ENCODE data around the gene TRRAP.
"Not testable (repeated sequence)": the region's sequence is repeated elsewhere in the genome, so short reads cannot be mapped to it uniquely, and the experiment has no call there.

The TRRAP gene

DNA sequence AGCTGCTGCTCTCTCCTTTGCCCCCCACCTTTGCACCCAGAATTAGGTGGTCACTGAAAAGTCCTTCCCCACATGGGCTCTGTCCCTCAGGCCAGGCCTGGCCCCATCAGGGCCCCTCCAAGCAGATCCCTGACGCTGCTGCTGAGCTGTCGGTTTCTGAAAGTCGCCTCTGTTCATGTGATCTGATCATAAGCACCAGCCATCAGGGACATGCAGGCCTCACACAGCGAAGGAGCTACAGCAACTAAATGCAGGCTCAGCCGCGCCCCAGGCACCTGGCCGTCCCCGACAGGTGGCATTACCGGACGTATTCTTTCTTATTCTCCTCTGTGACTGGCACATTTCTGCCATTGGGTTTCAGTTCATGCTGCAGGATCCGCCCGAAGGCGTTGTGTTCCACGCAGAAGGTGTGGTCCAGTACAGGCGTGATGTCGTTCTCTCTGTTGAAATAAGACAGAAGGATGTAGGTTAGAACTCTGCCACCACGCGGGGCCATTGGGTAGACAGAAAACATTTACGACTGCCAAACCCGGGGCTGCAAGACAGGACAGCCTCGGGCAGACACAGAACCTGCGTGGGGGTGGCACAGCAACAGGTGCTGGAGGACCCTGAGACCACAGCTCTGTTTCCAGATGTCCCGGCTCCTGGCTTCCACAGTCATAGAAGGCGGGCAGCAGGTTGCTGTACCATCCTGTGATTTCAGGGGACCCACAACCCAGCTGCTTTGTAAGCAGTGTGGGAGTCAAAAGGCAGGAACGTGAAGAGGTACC is 159.9 kb downstream of the TRRAP start:
- Histone ChIP-seq H3K9ac (ENCODE audit: low read depth, low read length) (no peak overlapping the region), H3K4me1 (ENCODE audit: insufficient read depth, low read length) (no peaks in the 10 kb centered on the region), H3K27ac (ENCODE audit: low read length) (no peak overlapping the region), H3K27me3 (ENCODE audit: insufficient read depth, low read length) (no peaks in the 10 kb centered on the region), H3K9me3 (ENCODE audit: insufficient read depth, low read depth, low read length) (no peaks in the 10 kb centered on the region), H3K36me3 (ENCODE audit: insufficient read depth, low read depth, low read length) (peaks cover 91% of the 10 kb centered on the region), H3K4me3 (ENCODE audit: low read length) (no peak overlapping the region)

GRCh38 chr7:99039384-99039891 is 161.1 kb downstream of the TRRAP start:
- no peaks in the 10 kb centered on the region for H3K4me1 ChIP-seq (ENCODE audit: insufficient read depth, low read length)
- H3K9ac ChIP-seq (ENCODE audit: low read depth, low read length) = no peak overlapping the region
- peaks cover 91% of the 10 kb centered on the region for H3K36me3 ChIP-seq (ENCODE audit: insufficient read depth, low read depth, low read length)
- no peak overlapping the region for H3K4me3 ChIP-seq (ENCODE audit: low read length)
- H3K27me3 ChIP-seq (ENCODE audit: insufficient read depth, low read length) = no peaks in the 10 kb centered on the region
- H3K9me3 ChIP-seq (ENCODE audit: insufficient read depth, low read depth, low read length) = no peaks in the 10 kb centered on the region
- H3K27ac ChIP-seq (ENCODE audit: low read length) = no peak overlapping the region

GRCh38 chr7:99040104-99040958 is 162.0 kb downstream of the TRRAP start:
- Histone ChIP-seq H3K27ac (ENCODE audit: low read length) (no peak overlapping the region), H3K4me3 (ENCODE audit: low read length) (no peak overlapping the region), H3K9ac (ENCODE audit: low read depth, low read length) (no peak overlapping the region), H3K9me3 (ENCODE audit: insufficient read depth, low read depth, low read length) (no peaks in the 10 kb centered on the region), H3K4me1 (ENCODE audit: insufficient read depth, low read length) (no peaks in the 10 kb centered on the region), H3K36me3 (ENCODE audit: insufficient read depth, low read depth, low read length) (peaks cover 90% of the 10 kb centered on the region), H3K27me3 (ENCODE audit: insufficient read depth, low read length) (no peaks in the 10 kb centered on the region)

GRCh38 chr7:99041526-99041925 is 163.2 kb downstream of the TRRAP start:
- H3K27me3 ChIP-seq (ENCODE audit: insufficient read depth, low read length) = no peaks in the 10 kb centered on the region
- H3K9me3 ChIP-seq (ENCODE audit: insufficient read depth, low read depth, low read length) = no peaks in the 10 kb centered on the region
- no peaks in the 10 kb centered on the region for H3K4me1 ChIP-seq (ENCODE audit: insufficient read depth, low read length)
- no peak overlapping the region for H3K4me3 ChIP-seq (ENCODE audit: low read length)
- H3K36me3 ChIP-seq (ENCODE audit: insufficient read depth, low read depth, low read length) = peaks cover 88% of the 10 kb centered on the region
- no peak overlapping the region for H3K27ac ChIP-seq (ENCODE audit: low read length)
- no peak overlapping the region for H3K9ac ChIP-seq (ENCODE audit: low read depth, low read length)

DNA sequence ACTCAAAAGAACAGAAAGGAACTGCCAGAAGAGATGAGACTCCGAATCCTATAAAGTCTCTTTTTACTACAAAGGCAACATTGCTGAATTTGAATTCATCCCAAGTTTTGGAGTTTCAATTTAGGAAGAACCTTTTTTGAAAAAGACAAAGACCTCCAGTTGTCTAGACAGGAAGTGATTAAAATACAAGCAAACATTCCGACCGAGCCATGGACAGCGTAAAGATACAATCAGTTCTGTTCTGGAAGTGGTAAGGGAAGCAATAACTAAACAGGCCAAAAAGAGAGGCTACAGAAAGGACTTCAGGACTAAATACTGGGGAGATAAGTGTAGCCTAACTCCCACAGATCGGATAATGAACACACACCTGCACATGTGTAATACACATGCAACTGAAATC is 164.6 kb downstream of the TRRAP start:
- H3K27ac ChIP-seq (ENCODE audit: low read length) = no peak overlapping the region
- no peak overlapping the region for H3K4me3 ChIP-seq (ENCODE audit: low read length)
- no peaks in the 10 kb centered on the region for H3K27me3 ChIP-seq (ENCODE audit: insufficient read depth, low read length)
- H3K9ac ChIP-seq (ENCODE audit: low read depth, low read length) = no peak overlapping the region
- H3K4me1 ChIP-seq (ENCODE audit: insufficient read depth, low read length) = no peaks in the 10 kb centered on the region
- H3K36me3 ChIP-seq (ENCODE audit: insufficient read depth, low read depth, low read length) = peaks cover 87% of the 10 kb centered on the region
- H3K9me3 ChIP-seq (ENCODE audit: insufficient read depth, low read depth, low read length) = no peaks in the 10 kb centered on the region

- not testable (repeated sequence) for H3K4me1 ChIP-seq (ENCODE audit: insufficient read depth, low read length); H3K27ac ChIP-seq (ENCODE audit: low read length); H3K4me3 ChIP-seq (ENCODE audit: low read length); H3K9ac ChIP-seq (ENCODE audit: low read depth, low read length); H3K9me3 ChIP-seq (ENCODE audit: insufficient read depth, low read depth, low read length); H3K27me3 ChIP-seq (ENCODE audit: insufficient read depth, low read length)
- H3K36me3 ChIP-seq (ENCODE audit: insufficient read depth, low read depth, low read length) = peaks cover 86% of the 10 kb centered on the region
Measured at GRCh38 chr7:99044858-99045257, 166.5 kb downstream of the TRRAP start.

DNA sequence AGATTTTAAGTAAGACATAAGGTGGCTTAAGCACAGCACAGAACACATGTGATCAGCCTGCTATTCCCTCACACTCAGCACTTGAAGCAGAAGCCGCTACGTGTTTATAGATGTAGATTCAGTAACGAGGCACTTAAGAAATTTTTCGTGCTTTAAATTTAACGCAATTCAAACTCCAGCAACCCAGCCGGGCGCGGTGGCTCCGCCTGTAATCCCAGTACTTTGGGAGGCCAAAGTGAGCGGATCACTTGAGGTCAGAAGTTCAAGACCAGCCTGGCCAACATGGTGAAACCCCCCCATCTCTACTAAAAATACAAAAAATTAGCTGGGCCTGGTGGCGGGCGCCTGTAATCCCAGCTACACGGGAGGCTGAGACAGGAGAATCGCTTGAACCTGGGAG is 167.9 kb downstream of the TRRAP start:
- not testable (repeated sequence) for H3K9me3 ChIP-seq (ENCODE audit: insufficient read depth, low read depth, low read length); H3K9ac ChIP-seq (ENCODE audit: low read depth, low read length); H3K4me3 ChIP-seq (ENCODE audit: low read length); H3K27ac ChIP-seq (ENCODE audit: low read length); H3K4me1 ChIP-seq (ENCODE audit: insufficient read depth, low read length); H3K27me3 ChIP-seq (ENCODE audit: insufficient read depth, low read length)
- H3K36me3 ChIP-seq (ENCODE audit: insufficient read depth, low read depth, low read length) = peaks cover 92% of the 10 kb centered on the region

- Histone ChIP-seq H3K27me3 (ENCODE audit: insufficient read depth, low read length) (no peaks in the 10 kb centered on the region), H3K4me1 (ENCODE audit: insufficient read depth, low read length) (no peaks in the 10 kb centered on the region), H3K36me3 (ENCODE audit: insufficient read depth, low read depth, low read length) (peaks cover 92% of the 10 kb centered on the region), H3K9me3 (ENCODE audit: insufficient read depth, low read depth, low read length) (no peaks in the 10 kb centered on the region), H3K9ac (ENCODE audit: low read depth, low read length) (no peak overlapping the region), H3K4me3 (ENCODE audit: low read length) (no peak overlapping the region), H3K27ac (ENCODE audit: low read length) (no peak overlapping the region)
Measured at GRCh38 chr7:99046722-99047121, 168.4 kb downstream of the TRRAP start.

GRCh38 chr7:99047526-99048077 is 169.3 kb downstream of the TRRAP start:
- Histone ChIP-seq H3K36me3 (ENCODE audit: insufficient read depth, low read depth, low read length) (peaks cover 92% of the 10 kb centered on the region), H3K4me3 (ENCODE audit: low read length) (no peak overlapping the region), H3K9me3 (ENCODE audit: insufficient read depth, low read depth, low read length) (no peaks in the 10 kb centered on the region)

GRCh38 chr7:99050971-99051370 is 172.6 kb downstream of the TRRAP start:
- H3K9ac ChIP-seq (ENCODE audit: low read depth, low read length) = no peak overlapping the region
- H3K9me3 ChIP-seq (ENCODE audit: insufficient read depth, low read depth, low read length) = no peaks in the 10 kb centered on the region
- peaks cover 83% of the 10 kb centered on the region for H3K36me3 ChIP-seq (ENCODE audit: insufficient read depth, low read depth, low read length)
- no peak overlapping the region for H3K4me3 ChIP-seq (ENCODE audit: low read length)
- no peaks in the 10 kb centered on the region for H3K4me1 ChIP-seq (ENCODE audit: insufficient read depth, low read length)
- no peak overlapping the region for H3K27ac ChIP-seq (ENCODE audit: low read length)
- no peaks in the 10 kb centered on the region for H3K27me3 ChIP-seq (ENCODE audit: insufficient read depth, low read length)

More at GRCh38 chr7:99047526-99048077, 169.3 kb downstream of the TRRAP start:
- Histone ChIP-seq H3K27ac (ENCODE audit: low read length) (no peak overlapping the region), H3K9ac (ENCODE audit: low read depth, low read length) (no peak overlapping the region), H3K27me3 (ENCODE audit: insufficient read depth, low read length) (no peaks in the 10 kb centered on the region), H3K4me1 (ENCODE audit: insufficient read depth, low read length) (no peaks in the 10 kb centered on the region)

DNA sequence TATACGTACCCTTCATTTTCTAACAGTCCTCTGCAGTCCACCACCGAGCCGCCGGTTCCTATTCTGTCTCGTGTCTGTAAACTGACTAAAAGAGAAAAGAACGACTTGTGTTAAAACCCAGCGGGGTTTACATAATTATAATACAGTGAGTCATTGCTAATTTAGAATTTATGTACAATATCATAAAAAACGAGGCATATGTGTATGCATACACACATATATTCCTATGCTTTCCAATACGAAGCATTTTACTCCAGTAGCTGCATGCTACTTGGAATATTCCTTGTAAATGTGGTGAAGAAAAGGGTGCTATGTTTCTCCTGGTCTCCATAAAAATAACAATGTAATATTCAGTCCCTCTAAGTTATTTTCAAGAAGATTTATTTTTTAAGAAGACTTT is 176.4 kb downstream of the TRRAP start:
- H3K4me3 ChIP-seq (ENCODE audit: low read length) = no peak overlapping the region
- no peak overlapping the region for H3K27ac ChIP-seq (ENCODE audit: low read length)
- no peaks in the 10 kb centered on the region for H3K9me3 ChIP-seq (ENCODE audit: insufficient read depth, low read depth, low read length)
- no peak overlapping the region for H3K9ac ChIP-seq (ENCODE audit: low read depth, low read length)
- no peaks in the 10 kb centered on the region for H3K27me3 ChIP-seq (ENCODE audit: insufficient read depth, low read length)
- H3K4me1 ChIP-seq (ENCODE audit: insufficient read depth, low read length) = no peaks in the 10 kb centered on the region
- peaks cover 67% of the 10 kb centered on the region for H3K36me3 ChIP-seq (ENCODE audit: insufficient read depth, low read depth, low read length)
